GM19099 (cell line): ENCODE results near the gene CCDC167.

Experiments used
- POLR2A ChIP-seq: IDR thresholded peaks from 3 replicates; pipeline ENCODE4 v1.6.1; 2011; ENCODE audit warnings: low read depth; ENCODE audit not compliant: insufficient read length; ENCODE audit errors: extremely low read depth

CCDC167 gene

DNA sequence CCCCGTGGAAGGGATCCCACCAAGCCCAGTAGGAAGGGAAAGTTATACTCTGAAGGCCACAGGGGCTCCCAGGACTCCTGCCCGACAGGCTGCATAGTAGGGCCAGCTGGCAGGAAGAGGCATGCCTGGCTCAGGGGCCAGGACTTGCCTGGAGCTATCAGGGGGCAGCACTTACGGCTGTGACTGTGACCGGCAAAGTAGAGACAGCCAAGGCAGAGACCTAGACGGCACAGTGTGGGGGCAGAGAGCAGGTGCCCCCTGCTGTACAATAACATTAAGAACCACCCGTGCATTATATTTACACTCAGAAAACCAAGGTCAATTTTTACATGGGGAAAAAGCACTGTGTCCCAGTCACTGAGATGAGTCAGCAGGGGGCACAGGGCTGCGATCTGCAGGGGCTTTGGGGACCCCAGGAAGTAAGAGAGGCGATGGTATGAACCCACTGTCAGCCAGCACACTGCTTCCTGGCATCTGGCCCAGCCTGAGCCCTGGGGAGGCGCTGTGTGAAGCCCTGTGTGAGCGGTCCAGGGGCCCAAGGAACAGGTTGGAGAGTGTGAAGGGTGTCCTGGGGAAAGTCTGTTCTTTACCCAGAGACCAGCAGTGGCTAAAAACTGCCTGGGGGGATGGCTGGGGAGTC is 9.9 kb downstream of the CCDC167 start:
- peak; percentile 7 for TF ChIP-seq POLR2A

DNA sequence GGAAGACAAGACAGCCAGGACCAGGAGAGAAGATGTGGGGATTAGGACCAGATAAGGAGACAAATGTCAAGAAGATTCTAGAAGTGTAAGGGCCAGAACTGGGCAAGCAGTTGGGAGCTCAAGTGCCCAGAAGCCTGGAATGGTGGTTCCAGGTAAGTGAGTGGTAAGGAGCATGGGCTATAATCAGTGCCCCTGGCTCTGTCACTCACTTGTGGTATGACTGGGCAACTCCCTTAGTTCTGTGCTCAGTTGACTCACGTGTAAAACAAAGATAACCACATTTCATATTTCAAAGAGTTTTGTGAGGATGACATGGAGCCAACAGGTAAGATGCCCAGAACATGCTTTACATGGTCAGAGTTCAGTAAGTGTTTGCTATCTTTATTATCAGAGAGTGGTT is 11.2 kb downstream of the CCDC167 start:
- TF ChIP-seq POLR2A = no peak

DNA sequence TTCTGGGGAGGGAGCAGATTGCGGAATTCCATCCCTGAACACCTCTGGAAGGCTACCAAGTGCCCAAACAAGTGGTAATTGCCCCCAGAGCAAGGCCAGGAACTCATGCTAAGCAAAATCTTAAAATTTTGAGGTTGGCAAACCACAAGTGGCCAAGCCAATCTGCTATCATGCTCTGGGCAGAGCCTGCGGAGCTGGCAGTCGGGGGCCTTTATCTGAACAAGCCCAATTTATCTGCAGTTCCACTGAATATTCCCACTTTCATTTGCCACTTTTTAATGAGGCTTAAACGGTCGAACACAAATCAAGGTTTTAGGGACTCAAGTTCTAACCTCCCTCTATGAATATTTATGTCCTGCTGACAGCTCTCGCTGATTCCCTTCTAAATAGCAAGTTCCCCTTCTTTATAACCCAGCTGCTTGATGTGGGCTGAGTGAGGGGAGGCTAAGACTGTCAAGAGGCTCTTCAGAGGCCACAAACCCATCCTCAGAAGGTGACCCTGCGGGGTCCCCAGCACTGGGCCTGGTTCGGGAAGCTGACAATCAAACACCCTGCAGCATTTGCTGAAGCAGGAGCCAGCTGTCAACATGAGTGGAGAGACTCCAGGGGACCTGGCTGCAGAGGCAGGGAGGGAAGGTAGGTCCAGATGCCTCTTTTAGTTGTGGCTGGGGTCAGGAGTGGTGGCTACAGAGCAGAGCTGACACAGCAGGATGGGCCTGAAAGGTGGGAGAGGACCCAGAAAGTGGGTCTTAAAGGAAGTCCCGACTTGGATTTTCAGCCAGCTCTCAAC is 11.9 kb downstream of the CCDC167 start:
- TF ChIP-seq POLR2A = no peak

DNA sequence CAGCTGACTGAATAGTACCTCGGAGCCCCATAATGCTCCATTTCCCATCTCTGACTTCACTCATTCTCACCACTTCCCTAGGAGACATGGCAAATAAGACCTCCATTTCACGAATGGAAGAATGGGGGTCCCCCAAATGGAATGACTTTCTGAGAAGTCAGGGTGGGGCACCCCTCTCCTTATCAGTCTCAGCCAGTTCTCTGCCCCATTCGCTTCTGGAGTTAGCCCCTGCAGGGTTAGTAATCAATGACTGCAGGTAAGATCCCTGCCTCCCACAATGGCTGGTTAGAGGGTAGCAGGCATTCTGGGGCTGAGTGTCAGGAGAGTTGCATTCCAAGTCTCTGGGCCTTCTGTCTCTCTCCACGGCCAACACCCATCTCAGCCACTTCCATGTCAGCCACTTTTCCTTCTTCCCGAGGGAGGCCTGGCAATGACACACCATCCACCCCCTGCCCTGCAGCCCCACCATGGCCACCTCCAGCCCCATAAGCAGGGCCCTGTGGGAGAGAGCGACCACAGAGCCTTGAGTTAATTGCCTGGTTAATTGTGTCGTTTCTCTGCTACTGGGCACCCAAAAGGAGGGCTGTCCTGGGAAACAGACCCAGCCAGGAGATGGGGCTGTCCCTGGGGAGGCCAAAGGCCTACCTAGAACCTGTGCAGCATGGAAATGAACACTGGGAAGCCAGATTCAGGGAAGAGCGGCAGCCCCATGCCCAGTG is 13.4 kb downstream of the CCDC167 start:
- no peak for TF ChIP-seq POLR2A

DNA sequence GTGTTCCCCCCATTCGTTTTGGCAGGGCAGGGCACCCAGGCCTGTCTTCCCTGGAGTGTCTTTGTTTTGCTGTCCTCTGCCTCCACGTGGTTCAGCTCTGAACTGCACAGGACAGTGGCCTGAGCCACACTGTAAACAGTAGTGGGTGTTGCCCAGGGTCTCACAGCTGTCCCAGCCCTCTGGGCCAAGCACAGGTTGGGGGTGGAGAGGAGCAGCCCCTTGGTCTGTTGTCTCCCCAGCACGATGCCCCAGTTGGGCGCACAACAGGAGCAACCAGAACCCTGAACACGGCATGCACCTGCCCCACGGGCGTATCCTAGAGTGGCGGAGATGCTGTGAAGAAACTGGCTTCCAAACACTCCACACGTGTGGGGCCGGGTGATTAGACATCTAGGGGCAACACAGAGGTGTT is 14.4 kb downstream of the CCDC167 start:
- no peak for TF ChIP-seq POLR2A

DNA sequence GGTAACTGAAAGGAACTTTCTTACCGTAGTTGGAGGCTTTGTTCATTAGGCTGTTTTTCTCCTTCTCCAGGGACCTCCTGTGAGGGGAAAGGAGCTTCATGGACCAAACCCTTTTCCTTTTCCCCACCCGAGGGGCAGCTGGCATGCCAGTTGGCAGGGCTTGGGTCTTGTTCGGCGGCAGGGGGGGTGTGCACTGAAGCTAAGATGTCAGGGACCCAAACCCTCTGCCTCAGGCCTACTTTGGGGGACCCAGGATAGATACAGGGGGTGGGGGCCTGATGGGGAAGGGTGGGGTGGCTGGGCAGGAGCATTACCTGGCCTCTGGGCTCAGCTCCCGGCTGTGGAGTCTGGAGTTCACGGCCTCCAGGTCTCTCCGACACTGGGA is 14.9 kb downstream of the CCDC167 start:
- TF ChIP-seq POLR2A = no peak

GRCh38 chr6:37483917-37484785 is 15.5 kb downstream of the CCDC167 start:
- TF ChIP-seq POLR2A = no peak

GRCh38 chr6:37483252-37483901 is 16.3 kb downstream of the CCDC167 start:
- TF ChIP-seq POLR2A = no peak

- no peak for TF ChIP-seq POLR2A
Measured at GRCh38 chr6:37482606-37483251, 17.0 kb downstream of the CCDC167 start.

GRCh38 chr6:37481711-37482605 is 17.7 kb downstream of the CCDC167 start:
- no peak for TF ChIP-seq POLR2A

DNA sequence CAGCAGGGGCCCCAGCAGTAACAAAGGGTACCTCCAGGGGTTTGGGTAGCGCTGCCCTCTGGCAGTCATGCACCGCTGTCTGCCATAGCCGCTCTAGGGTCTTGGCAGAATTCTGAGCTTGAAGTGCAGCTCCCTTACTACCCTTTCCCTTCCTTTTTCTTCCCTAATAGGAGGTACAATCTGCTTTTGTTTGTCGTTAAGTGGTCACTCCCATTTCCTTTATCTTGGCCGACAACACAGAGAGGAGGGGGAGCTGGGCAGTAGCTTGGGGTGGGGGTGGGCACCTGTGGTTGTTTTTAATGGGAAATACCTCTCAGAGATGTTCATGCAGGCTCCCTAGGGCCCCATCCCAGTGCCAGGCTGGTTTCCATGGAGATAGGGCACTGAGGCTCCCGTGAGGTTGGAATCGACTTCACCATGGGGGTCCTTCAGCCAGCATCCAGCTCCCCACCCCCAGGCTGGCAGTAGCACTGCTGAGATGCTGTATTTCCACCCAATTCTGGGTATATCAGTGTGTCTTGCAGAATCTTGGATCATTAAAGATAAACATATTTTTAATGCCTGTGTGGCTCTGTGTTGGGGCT is 18.6 kb downstream of the CCDC167 start:
- TF ChIP-seq POLR2A = no peak

DNA sequence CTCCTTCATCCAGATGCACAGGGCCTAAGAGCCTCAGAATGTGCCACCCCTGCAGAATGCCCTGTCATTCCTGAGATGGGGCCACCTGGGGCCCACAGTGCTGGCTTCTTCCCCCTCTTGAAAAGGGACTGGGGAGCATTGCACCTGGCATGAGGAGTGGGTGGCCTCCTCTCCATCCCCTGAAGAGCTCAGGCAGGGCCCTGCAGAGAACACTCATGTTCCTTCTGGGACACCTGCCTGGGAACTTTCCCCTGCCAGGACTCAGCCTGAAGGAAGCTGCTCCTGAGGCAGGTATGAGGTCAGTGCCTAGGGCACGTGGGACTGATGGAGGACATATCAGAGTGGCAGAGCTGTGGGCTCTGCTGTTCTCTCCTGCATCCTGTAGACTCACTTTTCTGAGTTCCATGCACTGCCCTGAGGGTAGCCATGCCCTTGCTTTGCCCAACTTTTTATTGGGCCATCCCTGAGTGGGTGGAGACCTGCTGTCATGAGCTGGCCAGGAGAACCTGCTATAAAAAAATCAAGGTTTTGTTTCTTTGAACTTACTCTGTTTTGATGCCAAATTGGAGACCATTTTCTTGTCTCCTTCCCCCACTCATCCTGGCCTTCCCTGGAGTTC is 19.5 kb downstream of the CCDC167 start:
- TF ChIP-seq POLR2A = no peak
